Fibroblast of mammary gland (primary cell): ENCODE data around the gene DCAKD.
"Not testable (repeated sequence)": the region's sequence is repeated elsewhere in the genome, so short reads cannot be mapped to it uniquely, and the experiment has no call there.

Source experiments
- DNase-seq: peaks from one replicate; pipeline ENCODE4 v3.0.0-alpha.2; 2010; ENCODE audit warnings: low read depth
- H3K4me3 ChIP-seq: 2 replicates; pipeline ENCODE4 v1.5.1; 2011; ENCODE audit warnings: low read depth, mild to moderate bottlenecking, low read length, moderate library complexity; ENCODE audit not compliant: control insufficient read depth
- TF ChIP-seq, protein P1 (sequence below): conservative IDR thresholded peaks from 2 replicates; pipeline ENCODE4 v1.5.1; 2011; ENCODE audit warnings: low read depth, low read length, inconsistent platforms; ENCODE audit not compliant: control insufficient read depth, insufficient read depth

DCAKD gene

DNA sequence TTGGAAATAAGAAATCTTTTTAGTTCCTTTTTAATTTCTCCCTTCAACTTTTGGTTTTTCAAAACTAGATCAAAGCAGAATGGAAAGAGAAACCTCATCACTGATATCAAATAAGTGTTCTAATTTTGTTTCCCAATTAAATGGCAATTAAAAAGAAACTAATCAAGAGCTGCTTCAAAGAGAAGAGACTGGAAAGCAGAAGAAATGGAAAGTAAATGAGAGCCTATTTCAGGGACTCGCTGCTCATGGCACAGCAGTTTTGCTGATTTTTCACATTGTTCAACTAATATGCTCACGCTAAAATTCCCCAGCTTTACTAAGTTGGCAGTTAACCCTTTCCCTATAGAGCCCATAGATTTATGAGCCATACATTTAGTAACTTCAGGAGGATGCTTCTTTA lies 16.2 kb upstream of the DCAKD start:
- TF ChIP-seq, protein P1, sequence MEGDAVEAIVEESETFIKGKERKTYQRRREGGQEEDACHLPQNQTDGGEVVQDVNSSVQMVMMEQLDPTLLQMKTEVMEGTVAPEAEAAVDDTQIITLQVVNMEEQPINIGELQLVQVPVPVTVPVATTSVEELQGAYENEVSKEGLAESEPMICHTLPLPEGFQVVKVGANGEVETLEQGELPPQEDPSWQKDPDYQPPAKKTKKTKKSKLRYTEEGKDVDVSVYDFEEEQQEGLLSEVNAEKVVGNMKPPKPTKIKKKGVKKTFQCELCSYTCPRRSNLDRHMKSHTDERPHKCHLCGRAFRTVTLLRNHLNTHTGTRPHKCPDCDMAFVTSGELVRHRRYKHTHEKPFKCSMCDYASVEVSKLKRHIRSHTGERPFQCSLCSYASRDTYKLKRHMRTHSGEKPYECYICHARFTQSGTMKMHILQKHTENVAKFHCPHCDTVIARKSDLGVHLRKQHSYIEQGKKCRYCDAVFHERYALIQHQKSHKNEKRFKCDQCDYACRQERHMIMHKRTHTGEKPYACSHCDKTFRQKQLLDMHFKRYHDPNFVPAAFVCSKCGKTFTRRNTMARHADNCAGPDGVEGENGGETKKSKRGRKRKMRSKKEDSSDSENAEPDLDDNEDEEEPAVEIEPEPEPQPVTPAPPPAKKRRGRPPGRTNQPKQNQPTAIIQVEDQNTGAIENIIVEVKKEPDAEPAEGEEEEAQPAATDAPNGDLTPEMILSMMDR, result no peak
- DNase-seq, result no peak
- H3K4me3 ChIP-seq, result no peak overlapping the region

GRCh38 chr17:45063198-45063597 lies 11.8 kb upstream of the DCAKD start:
- no peak overlapping the region for H3K4me3 ChIP-seq
- TF ChIP-seq, protein P1, result no peak
- no peak for DNase-seq

DNA sequence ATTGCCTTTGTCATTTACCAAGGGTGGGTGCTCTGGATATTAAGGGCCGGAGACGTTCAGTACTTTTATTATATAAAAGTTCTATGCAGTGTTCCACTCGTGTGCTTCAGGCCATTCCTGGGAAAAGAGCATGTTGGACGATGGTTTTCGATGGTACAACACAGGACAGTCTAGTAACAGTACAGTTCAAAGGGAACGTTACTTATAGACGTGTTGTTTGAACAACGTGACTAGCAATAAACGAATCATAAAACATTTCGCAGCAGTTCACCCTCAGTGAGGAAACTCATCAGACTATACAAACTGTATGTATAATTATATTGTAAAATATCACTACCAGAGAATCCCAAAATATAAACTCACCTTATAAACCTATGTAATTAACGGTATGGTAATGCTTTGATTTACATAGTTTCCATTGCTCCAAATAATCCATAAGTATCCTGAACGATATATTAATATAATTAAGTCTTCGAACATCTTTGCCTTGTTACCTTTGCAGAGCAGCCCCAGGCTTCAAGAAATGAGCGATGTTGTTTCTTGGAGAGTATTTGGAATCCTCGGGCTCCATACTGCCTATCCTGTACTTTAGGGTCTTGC lies 10.3 kb upstream of the DCAKD start:
- H3K4me3 ChIP-seq, result peak overlapping the region; percentile 100
- no peak for DNase-seq
- TF ChIP-seq, protein P1, result no peak

- TF ChIP-seq, protein P1, result no peak
- DNase-seq, result peak; percentile 99
- H3K4me3 ChIP-seq, result peak within 1 kb of the TSS; percentile 100
Observed at GRCh38 chr17:45060797-45061605, 9.6 kb upstream of the DCAKD start, which contains the start of gene NMT1. NMT1 (plus strand) TSS chr17:45061317; CDS start chr17:45061330, 13 bp downstream.

DNA sequence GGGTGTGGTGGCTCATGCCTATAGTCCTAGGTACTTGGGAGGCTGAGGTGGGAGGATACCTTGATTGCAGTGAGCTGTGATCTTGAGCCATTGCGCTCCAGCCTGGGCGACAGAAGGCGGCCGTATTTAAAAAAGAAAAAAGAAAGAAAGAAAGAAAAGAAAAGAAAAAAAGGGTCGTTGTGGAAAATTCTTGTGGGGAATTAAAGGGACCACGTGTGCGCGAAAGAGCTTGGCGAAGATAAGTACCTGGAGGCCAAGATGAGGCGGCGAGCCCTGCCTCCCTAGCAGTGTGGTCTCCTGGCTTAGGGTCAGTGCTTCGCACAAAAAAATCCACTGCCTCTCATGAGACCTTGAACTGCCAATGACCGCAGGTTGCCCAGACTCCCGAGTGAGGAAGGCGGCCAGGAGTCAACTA lies 9.0 kb upstream of the DCAKD start:
- DNase-seq, result no peak
- H3K4me3 ChIP-seq, result peak overlapping the region; percentile 100
- TF ChIP-seq, protein P1, result no peak

GRCh38 chr17:45052052-45052772 lies 780 bp upstream of the DCAKD start:
- TF ChIP-seq, protein P1, result no peak
- DNase-seq, result peak; percentile 51
- H3K4me3 ChIP-seq, result peak overlapping the region; percentile 66

GRCh38 chr17:45051720-45052051 lies 254 bp upstream of the DCAKD start:
- not testable (repeated sequence) for H3K4me3 ChIP-seq

More at GRCh38 chr17:45051720-45052051, 254 bp upstream of the DCAKD start:
- not testable (repeated sequence) for DNase-seq
